Tibial nerve (tissue), 4 donors: ENCODE data around the gene EPO. TPM values are rescaled to one million over a fixed set of nuclear protein-coding genes. Genes with fewer than 3 reads are reported as not detected.
"Not testable (repeated sequence)": the region's sequence is repeated elsewhere in the genome, so short reads cannot be mapped to it uniquely, and the experiment has no call there.

Source experiments
- DNase-seq, 2 donors: peaks; one replicate each; pipeline ENCODE4 v3.0.0-alpha.2; 2019; ENCODE audit warnings: low spot score in 2 of 2
- H3K27ac ChIP-seq, 4 donors: fragments of 200-600 bp; sonication (generic) in 3 of 4; one replicate each; pipeline ENCODE4 v1.5.1; 2017 to 2019; ENCODE audit warnings: mild to moderate bottlenecking in 1 of 4
- H3K27me3 ChIP-seq, 2 donors: fragments of 200-600 bp; sonication (generic) in 1 of 2; one replicate each; pipeline versions ENCODE4 v1.5.1 to v1.6.0; 2017 to 2019
- H3K36me3 ChIP-seq, 3 donors: fragments of 200-600 bp; sonication (generic); one replicate each; pipeline ENCODE4 v1.5.1; 2018 to 2019
- H3K4me1 ChIP-seq, 4 donors: fragments of 200-600 bp; sonication (generic) in 3 of 4; one replicate each; pipeline ENCODE4 v1.5.1; 2017 to 2019
- H3K4me3 ChIP-seq, 4 donors: fragments of 200-600 bp; sonication (generic) in 3 of 4; one replicate each; pipeline ENCODE4 v1.5.1; 2017 to 2019; ENCODE audit warnings: mild to moderate bottlenecking in 1 of 4, moderate library complexity in 1 of 4
- H3K9me3 ChIP-seq, 4 donors: fragments of 200-600 bp; sonication (generic) in 3 of 4; one replicate each; pipeline ENCODE4 v1.5.1; 2017 to 2019
- EP300 ChIP-seq, 2 donors: sonication (generic); formaldehyde crosslinking; IDR thresholded peaks; one replicate each; pipeline ENCODE4 v1.6.1; 2017; ENCODE audit warnings: antibody characterized with exemption in 2 of 2, mild to moderate bottlenecking in 1 of 2
- POLR2A ChIP-seq, 2 donors: fragments of 450-650 bp; IDR thresholded peaks; one replicate each; pipeline ENCODE4 v1.6.1; 2017; ENCODE audit warnings: antibody characterized with exemption in 2 of 2, mild to moderate bottlenecking in 2 of 2, moderate library complexity in 2 of 2
- WGBS, 2 donors: methylation state at CpG; one replicate each; pipeline ENCODE4 v1.1.5; 2018; 5-methylcytosine and 5-hydroxymethylcytosine counted together
- total RNA-seq, 4 donors: library from RNA; depleted of rRNA; stranded (reverse); fragments of >200 nt; gene quantifications; one replicate each; pipeline ENCODE4 v1.1.0, GENCODE V29; 2016
- TF ChIP-seq, protein P1 (sequence below), 5 experiments: fragments of 200-600 bp in 3 of 5; fragments of 450-650 bp in 2 of 5; sonication (generic) in 3 of 5; IDR thresholded peaks; one replicate each; pipeline ENCODE4 v1.5.1; 2016 to 2019; ENCODE audit warnings: antibody characterized with exemption in 5 of 5, mild to moderate bottlenecking in 3 of 5, moderate library complexity in 2 of 5

The EPO gene
- total RNA-seq, 4 donors from 2014 or later, result 0.30 to 0.59 TPM; not detected in 2

DNA sequence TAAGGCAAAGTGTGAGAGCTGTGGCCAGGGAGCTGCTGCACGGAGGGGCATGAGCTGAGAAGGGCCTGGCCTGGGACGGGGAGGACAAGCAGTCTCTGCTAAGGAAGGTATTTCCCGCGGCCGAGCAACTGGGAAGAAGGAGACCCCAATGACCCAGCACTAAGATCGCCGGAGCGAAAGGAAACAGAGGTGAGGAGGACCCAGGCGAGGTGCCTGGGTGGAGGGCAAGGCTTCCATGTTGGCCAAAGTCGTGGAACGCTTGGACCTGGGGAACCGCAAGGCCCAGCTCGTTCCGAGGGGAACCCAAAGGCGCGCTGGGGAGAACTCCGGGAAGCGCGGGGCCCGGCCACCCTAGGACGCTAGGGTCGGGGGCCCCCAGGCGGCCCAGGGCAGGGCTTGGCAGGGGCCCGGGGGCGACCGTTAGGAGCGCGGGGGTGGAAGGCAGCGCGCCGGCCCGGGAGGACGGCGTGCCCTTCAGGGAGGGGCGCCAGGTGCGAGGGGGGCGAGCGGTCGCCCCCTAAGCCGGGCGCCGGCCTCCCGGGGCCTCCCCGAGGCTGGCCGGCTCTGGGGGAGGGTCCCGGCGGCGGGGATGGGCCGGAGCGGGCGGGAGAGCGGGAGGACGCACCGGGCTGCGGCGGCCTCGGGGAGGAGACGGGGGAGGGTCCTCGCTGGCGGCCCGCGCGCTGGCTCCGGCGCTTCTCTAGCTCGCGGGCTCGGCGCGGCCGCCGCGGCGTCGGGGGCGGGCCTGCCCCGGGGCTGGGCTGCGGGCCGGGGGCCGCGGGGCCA is 26.8 kb upstream of the EPO start:
- peaks cover 0 to 56% (median 47%) of the 10 kb centered on the region in 4 donors for H3K4me1 ChIP-seq
- H3K36me3 ChIP-seq, result peaks cover 0 to 4% (median 0%) of the 10 kb centered on the region in 3 donors
- H3K9me3 ChIP-seq, result no peaks in the 10 kb centered on the region
- no peaks in the 10 kb centered on the region for H3K27me3 ChIP-seq
- no peak for DNase-seq
- peak overlapping the region; percentile 84 to 99 (median 92) for H3K4me3 ChIP-seq
- WGBS, 2 donors, result 1% methylated on average over 19 to 47 of the region's 81 CpGs
- H3K27ac ChIP-seq, result peak overlapping the region; percentile 87 to 97 (median 92)
- TF ChIP-seq POLR2A (IDR thresholded peaks at IDR 0.05) (no peak), EP300 (IDR thresholded peaks at IDR 0.05) (no peak)
- TF ChIP-seq, protein P1, sequence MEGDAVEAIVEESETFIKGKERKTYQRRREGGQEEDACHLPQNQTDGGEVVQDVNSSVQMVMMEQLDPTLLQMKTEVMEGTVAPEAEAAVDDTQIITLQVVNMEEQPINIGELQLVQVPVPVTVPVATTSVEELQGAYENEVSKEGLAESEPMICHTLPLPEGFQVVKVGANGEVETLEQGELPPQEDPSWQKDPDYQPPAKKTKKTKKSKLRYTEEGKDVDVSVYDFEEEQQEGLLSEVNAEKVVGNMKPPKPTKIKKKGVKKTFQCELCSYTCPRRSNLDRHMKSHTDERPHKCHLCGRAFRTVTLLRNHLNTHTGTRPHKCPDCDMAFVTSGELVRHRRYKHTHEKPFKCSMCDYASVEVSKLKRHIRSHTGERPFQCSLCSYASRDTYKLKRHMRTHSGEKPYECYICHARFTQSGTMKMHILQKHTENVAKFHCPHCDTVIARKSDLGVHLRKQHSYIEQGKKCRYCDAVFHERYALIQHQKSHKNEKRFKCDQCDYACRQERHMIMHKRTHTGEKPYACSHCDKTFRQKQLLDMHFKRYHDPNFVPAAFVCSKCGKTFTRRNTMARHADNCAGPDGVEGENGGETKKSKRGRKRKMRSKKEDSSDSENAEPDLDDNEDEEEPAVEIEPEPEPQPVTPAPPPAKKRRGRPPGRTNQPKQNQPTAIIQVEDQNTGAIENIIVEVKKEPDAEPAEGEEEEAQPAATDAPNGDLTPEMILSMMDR (IDR thresholded peaks at IDR 0.05), result no peak

DNA sequence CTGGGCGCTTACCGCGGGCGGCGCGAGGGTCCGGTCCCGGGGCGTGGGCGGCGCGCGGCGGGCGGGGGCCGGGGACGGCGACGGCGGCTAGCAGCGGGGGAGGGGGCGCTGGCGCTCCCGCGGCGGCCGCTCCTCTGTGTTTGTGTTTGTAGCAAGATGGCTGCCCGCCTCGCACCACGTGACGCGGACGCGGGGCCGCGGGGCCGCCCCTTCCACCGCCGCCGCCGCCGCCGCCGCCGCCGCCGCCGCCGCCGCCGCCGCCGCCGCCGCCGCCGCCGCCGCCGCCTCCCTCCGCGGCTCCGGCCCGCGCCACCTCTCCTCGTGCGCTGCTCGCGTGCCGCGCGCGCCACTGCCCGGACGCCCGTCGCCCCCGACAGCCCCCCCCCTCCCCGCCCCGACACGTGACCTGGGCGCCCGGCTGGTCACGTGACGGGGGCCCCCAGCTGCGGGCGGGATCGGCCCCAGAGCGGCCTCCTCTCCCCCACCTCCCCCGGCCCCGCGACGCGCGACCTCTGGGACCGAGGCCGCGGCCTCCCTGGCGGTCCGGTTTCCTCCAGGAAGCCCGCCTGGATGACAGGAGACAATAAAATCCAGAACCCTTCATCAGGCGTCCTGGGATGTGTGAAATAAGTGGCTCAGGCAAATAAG is 26.0 kb upstream of the EPO start, which contains the start of gene GIGYF1:
GIGYF1 (minus strand) TSS at position 153 of the 648 bp plus-strand sequence. CDS start 6,012 bp downstream, outside the sequence.
- Histone ChIP-seq H3K27me3 (no peaks in the 10 kb centered on the region), H3K4me3 (peak within 1 kb of the TSS; percentile 84 to 99 (median 92)), H3K4me1 (peaks cover 0 to 49% (median 40%) of the 10 kb centered on the region in 4 donors), H3K36me3 (peaks cover 0 to 2% (median 0%) of the 10 kb centered on the region in 3 donors), H3K27ac (peak within 1 kb of the TSS; percentile 87 to 97 (median 92)), H3K9me3 (no peaks in the 10 kb centered on the region)
- DNase-seq, result peak in 1 of 2 donors; percentile 69
- WGBS, 2 donors, result 0 to 1% methylated on average over 22 to 29 of the region's 102 CpGs
- TF ChIP-seq, protein P1 (IDR thresholded peaks at IDR 0.05), result no peak
- TF ChIP-seq EP300 (IDR thresholded peaks at IDR 0.05) (no peak), POLR2A (IDR thresholded peaks at IDR 0.05) (no peak)

- Histone ChIP-seq H3K9me3 (no peaks in the 10 kb centered on the region), H3K27me3 (no peaks in the 10 kb centered on the region), H3K27ac (no peak overlapping the region), H3K4me1 (peaks cover 0 to 30% (median 22%) of the 10 kb centered on the region in 4 donors), H3K36me3 (no peaks in the 10 kb centered on the region), H3K4me3 (no peak overlapping the region)
- TF ChIP-seq POLR2A (IDR thresholded peaks at IDR 0.05) (no peak), EP300 (IDR thresholded peaks at IDR 0.05) (no peak)
- TF ChIP-seq, protein P1 (IDR thresholded peaks at IDR 0.05), result no peak
- WGBS, 2 donors, result 83 to 84% methylated on average over 6 of the region's 6 CpGs
- DNase-seq, result no peak
These were observed 24.1 kb upstream of the EPO start for GRCh38 chr7:100696123-100696521.

DNA sequence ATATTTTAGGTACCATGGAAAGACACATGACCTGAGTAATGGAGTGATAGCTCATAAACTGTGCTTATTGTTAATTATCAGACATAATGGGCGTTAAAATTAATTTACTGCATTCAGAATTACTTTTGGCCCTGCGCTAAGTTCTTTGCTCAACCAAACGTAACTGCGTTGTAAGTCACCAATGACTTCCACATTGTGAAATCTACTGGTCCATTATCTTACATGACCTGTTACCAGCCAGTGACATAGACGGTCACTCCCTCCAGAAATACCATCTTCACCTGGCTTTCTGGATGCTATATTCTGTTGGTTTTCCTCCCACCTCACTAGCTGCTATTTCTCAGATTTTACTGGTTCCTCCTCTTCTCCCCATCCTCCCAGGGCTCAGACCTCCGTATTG is 21.2 kb upstream of the EPO start:
- WGBS, 2 donors, result 78 to 82% methylated on average over 5 to 6 of the region's 6 CpGs
- no peaks in the 10 kb centered on the region for H3K36me3 ChIP-seq
- H3K9me3 ChIP-seq, result no peaks in the 10 kb centered on the region
- peaks cover 0 to 9% (median 0%) of the 10 kb centered on the region in 4 donors for H3K4me1 ChIP-seq
- H3K4me3 ChIP-seq, result no peak overlapping the region
- no peak overlapping the region for H3K27ac ChIP-seq
- TF ChIP-seq EP300 (IDR thresholded peaks at IDR 0.05), result no peak
- TF ChIP-seq, protein P1 (IDR thresholded peaks at IDR 0.05), result no peak
- TF ChIP-seq POLR2A (IDR thresholded peaks at IDR 0.05), result no peak
- H3K27me3 ChIP-seq, result no peaks in the 10 kb centered on the region
- DNase-seq, result no peak

DNA sequence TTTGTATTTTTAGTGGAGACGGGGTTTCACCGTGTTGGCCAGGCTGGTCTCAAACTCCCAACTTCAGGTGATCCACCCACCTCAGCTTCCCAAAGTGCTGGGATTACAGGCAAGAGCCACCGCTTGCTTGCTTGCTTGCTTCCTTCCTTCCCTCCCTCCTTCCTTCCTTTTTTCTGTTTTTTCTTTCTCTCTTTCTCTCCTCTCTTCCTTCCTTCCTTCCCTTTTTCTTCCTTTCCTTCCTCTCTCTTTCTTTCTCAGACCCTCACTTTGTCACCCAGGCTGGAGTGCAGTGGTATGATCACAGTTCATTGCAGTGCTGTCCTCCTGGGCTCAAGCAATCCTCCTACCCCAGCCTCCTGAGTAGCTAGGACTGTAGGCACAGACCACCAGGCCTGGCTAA is 19.2 kb upstream of the EPO start:
- not testable (repeated sequence) for H3K27me3 ChIP-seq, H3K27ac ChIP-seq, H3K4me1 ChIP-seq, DNase-seq, H3K36me3 ChIP-seq, H3K4me3 ChIP-seq, H3K9me3 ChIP-seq
- WGBS, 2 donors, result 68 to 84% methylated on average over 3 of the region's 3 CpGs
